Immature natural killer cell (primary cell): ENCODE measurements around the gene GATA5. TPM values are rescaled to one million over a fixed set of nuclear protein-coding genes. Genes with fewer than 3 reads are reported as not detected.

ENCODE experiments used
- DNase-seq, 3 donors: peaks; one replicate each; pipeline ENCODE4 v3.0.0; 2022; ENCODE audit warnings: mixed read lengths in 1 of 3
- H3K27ac Mint-ChIP-seq, 6 donors: one replicate each; pipeline ENCODE4 v1.8.0; 2020; ENCODE audit warnings: mixed read lengths in 6 of 6, mild to moderate bottlenecking in 5 of 6, inconsistent platforms in 4 of 6, moderate library complexity in 3 of 6
- H3K27me3 Mint-ChIP-seq, 3 donors: one replicate each; pipeline ENCODE4 v1.8.0; 2020 to 2021; ENCODE audit warnings: low read depth in 3 of 3, mild to moderate bottlenecking in 3 of 3, mixed read lengths in 3 of 3, moderate library complexity in 3 of 3, inconsistent platforms in 1 of 3
- H3K36me3 Mint-ChIP-seq, 3 donors: one replicate each; pipeline ENCODE4 v1.8.0; 2020; ENCODE audit warnings: mixed read lengths in 3 of 3, inconsistent platforms in 2 of 3, mild to moderate bottlenecking in 2 of 3
- H3K4me1 Mint-ChIP-seq, 2 donors: one replicate each; pipeline ENCODE4 v1.8.0; 2020; ENCODE audit warnings: inconsistent platforms in 2 of 2, mild to moderate bottlenecking in 2 of 2, mixed read lengths in 2 of 2, moderate library complexity in 1 of 2
- H3K4me3 Mint-ChIP-seq, 5 donors: one replicate each; pipeline ENCODE4 v1.8.0; 2020; ENCODE audit warnings: mild to moderate bottlenecking in 5 of 5, mixed read lengths in 5 of 5, inconsistent platforms in 3 of 5, moderate library complexity in 3 of 5
- H3K9me3 Mint-ChIP-seq, 6 donors: one replicate each; pipeline ENCODE4 v1.8.0; 2020; ENCODE audit warnings: mild to moderate bottlenecking in 6 of 6, mixed read lengths in 6 of 6, inconsistent platforms in 4 of 6, moderate library complexity in 3 of 6
- polyA plus RNA-seq, 3 donors: library from polyadenylated mRNA; unstranded; fragments of 300-500 nt; fragmentation: Illumina TruSeq; gene quantifications; one replicate each; pipeline ENCODE4 v1.2.3, GENCODE V29; 2021

Gene GATA5
- not detected for polyA plus RNA-seq

- no peak within 1 kb of the TSS for H3K27ac Mint-ChIP-seq
- peaks cover 0 to 3% of the 10 kb centered on the region in 2 donors for H3K4me1 Mint-ChIP-seq
- H3K36me3 Mint-ChIP-seq, result no peaks in the 10 kb centered on the region
- H3K27me3 Mint-ChIP-seq, result peaks cover 8 to 23% (median 9%) of the 10 kb centered on the region in 3 donors
- no peak for DNase-seq
- H3K9me3 Mint-ChIP-seq, result no peaks in the 10 kb centered on the region
- peak within 1 kb of the TSS in 1 of 5 donors; percentile 44 for H3K4me3 Mint-ChIP-seq
Observed at GRCh38 chr20:62475772-62476055, at the start of gene GATA5. Gene GATA5 (minus strand): TSS chr20:62475995. CDS start chr20:62475521, 474 bp downstream.

- Mint-ChIP-seq H3K27me3 (peaks cover 2 to 12% (median 4%) of the 10 kb centered on the region in 3 donors), H3K4me3 (no peak overlapping the region), H3K36me3 (no peaks in the 10 kb centered on the region), H3K9me3 (no peaks in the 10 kb centered on the region), H3K4me1 (no peaks in the 10 kb centered on the region), H3K27ac (no peak overlapping the region)
- DNase-seq, result no peak
Observed at GRCh38 chr20:62525014-62525413, 49.2 kb upstream of the GATA5 start.

- peaks cover 2 to 12% (median 4%) of the 10 kb centered on the region in 3 donors for H3K27me3 Mint-ChIP-seq
- no peak overlapping the region for H3K27ac Mint-ChIP-seq
- no peaks in the 10 kb centered on the region for H3K4me1 Mint-ChIP-seq
- H3K9me3 Mint-ChIP-seq, result no peaks in the 10 kb centered on the region
- H3K4me3 Mint-ChIP-seq, result no peak overlapping the region
- DNase-seq, result no peak
- H3K36me3 Mint-ChIP-seq, result no peaks in the 10 kb centered on the region
Observed at GRCh38 chr20:62524505-62524911, 48.7 kb upstream of the GATA5 start.

GRCh38 chr20:62523473-62524203 is 47.8 kb upstream of the GATA5 start:
- Mint-ChIP-seq H3K27ac (no peak overlapping the region), H3K27me3 (peaks cover 2 to 12% (median 5%) of the 10 kb centered on the region in 3 donors), H3K4me3 (no peak overlapping the region), H3K4me1 (no peaks in the 10 kb centered on the region), H3K9me3 (no peaks in the 10 kb centered on the region), H3K36me3 (no peaks in the 10 kb centered on the region)
- no peak for DNase-seq

GRCh38 chr20:62522748-62523396 is 47.1 kb upstream of the GATA5 start:
- Mint-ChIP-seq H3K4me3 (no peak overlapping the region), H3K27ac (no peak overlapping the region), H3K36me3 (no peaks in the 10 kb centered on the region), H3K9me3 (no peaks in the 10 kb centered on the region), H3K4me1 (no peaks in the 10 kb centered on the region), H3K27me3 (peaks cover 2 to 9% (median 5%) of the 10 kb centered on the region in 3 donors)
- DNase-seq, result no peak

- H3K36me3 Mint-ChIP-seq, result no peaks in the 10 kb centered on the region
- no peaks in the 10 kb centered on the region for H3K4me1 Mint-ChIP-seq
- H3K27me3 Mint-ChIP-seq, result peaks cover 2 to 5% (median 3%) of the 10 kb centered on the region in 3 donors
- no peak overlapping the region for H3K4me3 Mint-ChIP-seq
- H3K9me3 Mint-ChIP-seq, result no peaks in the 10 kb centered on the region
- H3K27ac Mint-ChIP-seq, result no peak overlapping the region
- DNase-seq, result no peak
Observed at GRCh38 chr20:62519826-62520225, 44.0 kb upstream of the GATA5 start.

- Mint-ChIP-seq H3K9me3 (no peaks in the 10 kb centered on the region), H3K27ac (no peak overlapping the region), H3K27me3 (peaks cover 4 to 6% (median 5%) of the 10 kb centered on the region in 3 donors), H3K4me3 (no peak overlapping the region), H3K4me1 (no peaks in the 10 kb centered on the region), H3K36me3 (no peaks in the 10 kb centered on the region)
- no peak for DNase-seq
Observed at GRCh38 chr20:62518911-62519310, 43.1 kb upstream of the GATA5 start.

GRCh38 chr20:62517901-62518610 is 42.3 kb upstream of the GATA5 start:
- Mint-ChIP-seq H3K36me3 (no peaks in the 10 kb centered on the region), H3K4me1 (no peaks in the 10 kb centered on the region), H3K27me3 (peaks cover 4 to 7% (median 5%) of the 10 kb centered on the region in 3 donors), H3K27ac (no peak overlapping the region), H3K4me3 (no peak overlapping the region), H3K9me3 (no peaks in the 10 kb centered on the region)
- no peak for DNase-seq

- no peak overlapping the region for H3K27ac Mint-ChIP-seq
- H3K27me3 Mint-ChIP-seq, result peaks cover 2 to 7% (median 4%) of the 10 kb centered on the region in 3 donors
- H3K4me1 Mint-ChIP-seq, result no peaks in the 10 kb centered on the region
- no peak overlapping the region for H3K4me3 Mint-ChIP-seq
- DNase-seq, result no peak
- no peaks in the 10 kb centered on the region for H3K36me3 Mint-ChIP-seq
- H3K9me3 Mint-ChIP-seq, result no peaks in the 10 kb centered on the region
Observed at GRCh38 chr20:62517168-62517567, 41.4 kb upstream of the GATA5 start.

GRCh38 chr20:62516338-62516737 is 40.5 kb upstream of the GATA5 start:
- Mint-ChIP-seq H3K36me3 (no peaks in the 10 kb centered on the region), H3K9me3 (no peaks in the 10 kb centered on the region), H3K4me3 (no peak overlapping the region), H3K4me1 (no peaks in the 10 kb centered on the region), H3K27ac (no peak overlapping the region), H3K27me3 (peaks cover 1 to 7% (median 1%) of the 10 kb centered on the region in 3 donors)
- DNase-seq, result no peak

- Mint-ChIP-seq H3K27me3 (peaks cover 1 to 4% (median 3%) of the 10 kb centered on the region in 3 donors), H3K27ac (no peak overlapping the region), H3K36me3 (no peaks in the 10 kb centered on the region), H3K4me3 (no peak overlapping the region), H3K9me3 (no peaks in the 10 kb centered on the region), H3K4me1 (no peaks in the 10 kb centered on the region)
- DNase-seq, result no peak
Observed at GRCh38 chr20:62515826-62516225, 40.0 kb upstream of the GATA5 start.

- no peaks in the 10 kb centered on the region for H3K4me1 Mint-ChIP-seq
- DNase-seq, result no peak
- peaks cover 1 to 6% (median 3%) of the 10 kb centered on the region in 3 donors for H3K27me3 Mint-ChIP-seq
- H3K4me3 Mint-ChIP-seq, result no peak overlapping the region
- H3K36me3 Mint-ChIP-seq, result no peaks in the 10 kb centered on the region
- H3K27ac Mint-ChIP-seq, result no peak overlapping the region
- no peaks in the 10 kb centered on the region for H3K9me3 Mint-ChIP-seq
Observed at GRCh38 chr20:62515280-62515679, 39.5 kb upstream of the GATA5 start.

GRCh38 chr20:62513991-62514390 is 38.2 kb upstream of the GATA5 start:
- peaks cover 1 to 6% (median 2%) of the 10 kb centered on the region in 3 donors for H3K27me3 Mint-ChIP-seq
- no peak overlapping the region for H3K4me3 Mint-ChIP-seq
- H3K36me3 Mint-ChIP-seq, result no peaks in the 10 kb centered on the region
- no peak for DNase-seq
- H3K4me1 Mint-ChIP-seq, result no peaks in the 10 kb centered on the region
- no peak overlapping the region for H3K27ac Mint-ChIP-seq
- no peaks in the 10 kb centered on the region for H3K9me3 Mint-ChIP-seq

GRCh38 chr20:62511915-62512610 is 36.3 kb upstream of the GATA5 start:
- Mint-ChIP-seq H3K4me1 (no peaks in the 10 kb centered on the region), H3K27me3 (peaks cover 1 to 6% (median 1%) of the 10 kb centered on the region in 3 donors), H3K27ac (no peak overlapping the region), H3K9me3 (no peaks in the 10 kb centered on the region), H3K4me3 (no peak overlapping the region), H3K36me3 (no peaks in the 10 kb centered on the region)
- no peak for DNase-seq
